ENCODE measurements around the gene RGS7BP. TPM values are rescaled to one million over a fixed set of nuclear protein-coding genes. Genes with fewer than 3 reads are reported as not detected.

Gene RGS7BP
- total RNA-seq, 1 experiment from 2014 or later = 5.1 TPM

GRCh38 chr5:64587370-64587769 lies 81.6 kb downstream of the RGS7BP start (continued):
- no peak for TF ChIP-seq E2F5 (CRISPR knock-in tag; IDR thresholded peaks at IDR 0.05)
- TF ChIP-seq ARID4B (CRISPR knock-in tag; IDR thresholded peaks at IDR 0.05; ENCODE audit: borderline replicate concordance) = no peak

GRCh38 chr5:64592730-64593341 lies 87.0 kb downstream of the RGS7BP start:
- POLR2A ChIA-PET = no interaction called here
- no peak overlapping the region for H3K4me3 Mint-ChIP-seq
- no peaks in the 10 kb centered on the region for H3K27me3 Mint-ChIP-seq (ENCODE audit: low read depth)
- peaks cover 23% of the 10 kb centered on the region for H3K4me1 Mint-ChIP-seq
- TF ChIP-seq ATF3 (CRISPR knock-in tag; conservative IDR thresholded peaks at IDR 0.05) = no peak
- TF ChIP-seq E2F4 (CRISPR knock-in tag; IDR thresholded peaks at IDR 0.05; ENCODE audit: borderline replicate concordance, low read depth) = no peak
- TF ChIP-seq MYBL2 (CRISPR knock-in tag; IDR thresholded peaks at IDR 0.05) = no peak
- TF ChIP-seq TEAD4 (CRISPR knock-in tag; IDR thresholded peaks at IDR 0.05) = no peak
- TF ChIP-seq HMGA2 (CRISPR knock-in tag; IDR thresholded peaks at IDR 0.05) = no peak
- TF ChIP-seq ZBTB43 (CRISPR knock-in tag; IDR thresholded peaks at IDR 0.05) = no peak
- TF ChIP-seq ZNF263 (CRISPR knock-in tag; IDR thresholded peaks at IDR 0.05; ENCODE audit: low read depth) = no peak
- TF ChIP-seq PREB (CRISPR knock-in tag; IDR thresholded peaks at IDR 0.05; ENCODE audit: borderline replicate concordance) = no peak
- TF ChIP-seq CREB1 (CRISPR knock-in tag; IDR thresholded peaks at IDR 0.05) = no peak
- TF ChIP-seq FOXP1 (CRISPR knock-in tag; IDR thresholded peaks at IDR 0.05; ENCODE audit: borderline replicate concordance) = no peak
- no peak for TF ChIP-seq TCF7 (CRISPR knock-in tag; IDR thresholded peaks at IDR 0.05; ENCODE audit: low read depth)
- TF ChIP-seq IRF1 (CRISPR knock-in tag; IDR thresholded peaks at IDR 0.05) = no peak
- TF ChIP-seq NFE2L1 (CRISPR knock-in tag; IDR thresholded peaks at IDR 0.05) = no peak
- TF ChIP-seq SOX15 (CRISPR knock-in tag; IDR thresholded peaks at IDR 0.05) = no peak
- no peak for TF ChIP-seq ZNF138 (CRISPR knock-in tag; conservative IDR thresholded peaks at IDR 0.05)
- TF ChIP-seq OVOL2 (CRISPR knock-in tag; IDR thresholded peaks at IDR 0.05; ENCODE audit: borderline replicate concordance) = no peak
- TF ChIP-seq ZNF423 (CRISPR knock-in tag; IDR thresholded peaks at IDR 0.05) = no peak
- no peak for TF ChIP-seq CBFB (CRISPR knock-in tag; IDR thresholded peaks at IDR 0.05; ENCODE audit: low read depth)
- no peak for TF ChIP-seq TEAD1 (CRISPR knock-in tag; IDR thresholded peaks at IDR 0.05)
- no peaks in the 10 kb centered on the region for H3K36me3 Mint-ChIP-seq
- no peaks in the 10 kb centered on the region for H3K9me3 Mint-ChIP-seq
- H3K27ac Mint-ChIP-seq = no peak overlapping the region
- DNase-seq (ENCODE audit: low spot score) (no peak), ATAC-seq (peak; percentile 46)
- CTCF ChIA-PET = interaction anchor here (0.9 to 4.9 kb wide), 4 partner anchors 19 to 246 kb away, joined by 3 to 30 read pairs (median 3); partner anchors contain the start of gene RGS7BP

Measured in WTC11 (cell line).